Measurements from ENCODE around the gene L3MBTL1. TPM values are rescaled to one million over a fixed set of nuclear protein-coding genes. Genes with fewer than 3 reads are reported as not detected.

Gene L3MBTL1
- polyA plus RNA-seq, 1 donor, result 18.8 TPM

GRCh38 chr20:43506238-43506637, 1.3 kb upstream of the L3MBTL1 start:
- H3K9me3 ChIP-seq (ENCODE audit: control insufficient read depth, low read depth, low read length), result peaks cover 2% of the 10 kb centered on the region
- no peaks in the 10 kb centered on the region for H3K36me3 ChIP-seq (ENCODE audit: control insufficient read depth, insufficient read depth, low read length)
- no peak overlapping the region for H3K27ac ChIP-seq (ENCODE audit: low read length)
- no CpG with 5 or more reads among the region's 7 CpGs for WGBS (ENCODE audit: insufficient coverage, low lambda C conversion rate)
- no peaks in the 10 kb centered on the region for H3K4me1 ChIP-seq (ENCODE audit: control insufficient read depth, insufficient read depth, low read length)
- H3K4me3 ChIP-seq (ENCODE audit: low read length), result no peak overlapping the region
- no peak for DNase-seq
- H3K27me3 ChIP-seq (ENCODE audit: control insufficient read depth, insufficient read depth, low read length), result peaks cover 46% of the 10 kb centered on the region

GRCh38 chr20:43508106-43508505, 609 bp downstream of the L3MBTL1 start:
- peak in 1 of 2 donors; percentile 17 for DNase-seq
- H3K4me3 ChIP-seq (ENCODE audit: low read length), result peak overlapping the region; percentile 17
- H3K36me3 ChIP-seq (ENCODE audit: control insufficient read depth, insufficient read depth, low read length), result no peaks in the 10 kb centered on the region
- H3K4me1 ChIP-seq (ENCODE audit: control insufficient read depth, insufficient read depth, low read length), result no peaks in the 10 kb centered on the region
- H3K27me3 ChIP-seq (ENCODE audit: control insufficient read depth, insufficient read depth, low read length), result peaks cover 46% of the 10 kb centered on the region
- no peak overlapping the region for H3K27ac ChIP-seq (ENCODE audit: low read length)
- peaks cover 2% of the 10 kb centered on the region for H3K9me3 ChIP-seq (ENCODE audit: control insufficient read depth, low read depth, low read length)
- no CpG with 5 or more reads among the region's 22 CpGs for WGBS (ENCODE audit: insufficient coverage, low lambda C conversion rate)

GRCh38 chr20:43508604-43509040, 1.1 kb downstream of the L3MBTL1 start:
- Histone ChIP-seq H3K4me1 (ENCODE audit: control insufficient read depth, insufficient read depth, low read length) (no peaks in the 10 kb centered on the region), H3K36me3 (ENCODE audit: control insufficient read depth, insufficient read depth, low read length) (no peaks in the 10 kb centered on the region), H3K27me3 (ENCODE audit: control insufficient read depth, insufficient read depth, low read length) (peaks cover 46% of the 10 kb centered on the region), H3K27ac (ENCODE audit: low read length) (no peak overlapping the region), H3K4me3 (ENCODE audit: low read length) (no peak overlapping the region), H3K9me3 (ENCODE audit: control insufficient read depth, low read depth, low read length) (peaks cover 2% of the 10 kb centered on the region)
- no CpG with 5 or more reads among the region's 11 CpGs for WGBS (ENCODE audit: insufficient coverage, low lambda C conversion rate)
- DNase-seq, result peak in 1 of 2 donors; percentile 10

GRCh38 chr20:43511879-43512278, 4.4 kb downstream of the L3MBTL1 start:
- no peaks in the 10 kb centered on the region for H3K36me3 ChIP-seq (ENCODE audit: control insufficient read depth, insufficient read depth, low read length)
- no peak overlapping the region for H3K27ac ChIP-seq (ENCODE audit: low read length)
- H3K27me3 ChIP-seq (ENCODE audit: control insufficient read depth, insufficient read depth, low read length), result peaks cover 22% of the 10 kb centered on the region
- no peaks in the 10 kb centered on the region for H3K4me1 ChIP-seq (ENCODE audit: control insufficient read depth, insufficient read depth, low read length)
- no peak overlapping the region for H3K4me3 ChIP-seq (ENCODE audit: low read length)
- WGBS (ENCODE audit: insufficient coverage, low lambda C conversion rate), result no CpG with 5 or more reads among the region's 1 CpG
- no peak for DNase-seq
- peaks cover 6% of the 10 kb centered on the region for H3K9me3 ChIP-seq (ENCODE audit: control insufficient read depth, low read depth, low read length)

- H3K36me3 ChIP-seq (ENCODE audit: control insufficient read depth, insufficient read depth, low read length), result peaks cover 2% of the 10 kb centered on the region
- H3K27ac ChIP-seq (ENCODE audit: low read length), result peak overlapping the region; percentile 43
- peaks cover 8% of the 10 kb centered on the region for H3K27me3 ChIP-seq (ENCODE audit: control insufficient read depth, insufficient read depth, low read length)
- no peak for DNase-seq
- peaks cover 4% of the 10 kb centered on the region for H3K9me3 ChIP-seq (ENCODE audit: control insufficient read depth, low read depth, low read length)
- no CpG with 5 or more reads among the region's 10 CpGs for WGBS (ENCODE audit: insufficient coverage, low lambda C conversion rate)
- H3K4me3 ChIP-seq (ENCODE audit: low read length), result peak overlapping the region; percentile 42
- H3K4me1 ChIP-seq (ENCODE audit: control insufficient read depth, insufficient read depth, low read length), result no peaks in the 10 kb centered on the region
These were observed 6.0 kb downstream of the L3MBTL1 start for GRCh38 chr20:43513372-43513930.

- peak overlapping the region; percentile 66 for H3K4me3 ChIP-seq (ENCODE audit: low read length)
- no CpG with 5 or more reads among the region's 39 CpGs for WGBS (ENCODE audit: insufficient coverage, low lambda C conversion rate)
These were observed 6.6 kb downstream of the L3MBTL1 start for GRCh38 chr20:43513931-43514647.

GRCh38 chr20:43514648-43514999, 7.1 kb downstream of the L3MBTL1 start:
- Histone ChIP-seq H3K27me3 (ENCODE audit: control insufficient read depth, insufficient read depth, low read length) (no peaks in the 10 kb centered on the region), H3K36me3 (ENCODE audit: control insufficient read depth, insufficient read depth, low read length) (peaks cover 2% of the 10 kb centered on the region), H3K27ac (ENCODE audit: low read length) (peak overlapping the region; percentile 58), H3K9me3 (ENCODE audit: control insufficient read depth, low read depth, low read length) (peaks cover 4% of the 10 kb centered on the region), H3K4me1 (ENCODE audit: control insufficient read depth, insufficient read depth, low read length) (no peaks in the 10 kb centered on the region), H3K4me3 (ENCODE audit: low read length) (peak overlapping the region; percentile 66)
- no CpG with 5 or more reads among the region's 27 CpGs for WGBS (ENCODE audit: insufficient coverage, low lambda C conversion rate)
- DNase-seq, result no peak

More at GRCh38 chr20:43513931-43514647, 6.6 kb downstream of the L3MBTL1 start:
- peak; percentile 98 to 99 for DNase-seq
- Histone ChIP-seq H3K9me3 (ENCODE audit: control insufficient read depth, low read depth, low read length) (peaks cover 4% of the 10 kb centered on the region), H3K27ac (ENCODE audit: low read length) (peak overlapping the region; percentile 58), H3K36me3 (ENCODE audit: control insufficient read depth, insufficient read depth, low read length) (peaks cover 2% of the 10 kb centered on the region), H3K27me3 (ENCODE audit: control insufficient read depth, insufficient read depth, low read length) (peaks cover 3% of the 10 kb centered on the region), H3K4me1 (ENCODE audit: control insufficient read depth, insufficient read depth, low read length) (no peaks in the 10 kb centered on the region)

GRCh38 chr20:43515628-43516027, 8.1 kb downstream of the L3MBTL1 start:
- no peak overlapping the region for H3K4me3 ChIP-seq (ENCODE audit: low read length)
- no peaks in the 10 kb centered on the region for H3K27me3 ChIP-seq (ENCODE audit: control insufficient read depth, insufficient read depth, low read length)
- peaks cover 4% of the 10 kb centered on the region for H3K9me3 ChIP-seq (ENCODE audit: control insufficient read depth, low read depth, low read length)
- H3K27ac ChIP-seq (ENCODE audit: low read length), result no peak overlapping the region
- DNase-seq, result no peak
- peaks cover 2% of the 10 kb centered on the region for H3K36me3 ChIP-seq (ENCODE audit: control insufficient read depth, insufficient read depth, low read length)
- no CpG with 5 or more reads among the region's 2 CpGs for WGBS (ENCODE audit: insufficient coverage, low lambda C conversion rate)
- no peaks in the 10 kb centered on the region for H3K4me1 ChIP-seq (ENCODE audit: control insufficient read depth, insufficient read depth, low read length)

GRCh38 chr20:43516251-43516824, 8.8 kb downstream of the L3MBTL1 start:
- no peak for DNase-seq
- Histone ChIP-seq H3K27ac (ENCODE audit: low read length) (no peak overlapping the region), H3K9me3 (ENCODE audit: control insufficient read depth, low read depth, low read length) (peaks cover 4% of the 10 kb centered on the region), H3K27me3 (ENCODE audit: control insufficient read depth, insufficient read depth, low read length) (no peaks in the 10 kb centered on the region), H3K36me3 (ENCODE audit: control insufficient read depth, insufficient read depth, low read length) (peaks cover 2% of the 10 kb centered on the region), H3K4me1 (ENCODE audit: control insufficient read depth, insufficient read depth, low read length) (no peaks in the 10 kb centered on the region), H3K4me3 (ENCODE audit: low read length) (no peak overlapping the region)
- WGBS (ENCODE audit: insufficient coverage, low lambda C conversion rate), result 100% methylated on average over 1 of the region's 1 CpG

- H3K27ac ChIP-seq (ENCODE audit: low read length), result no peak overlapping the region
These were observed 12.7 kb downstream of the L3MBTL1 start for GRCh38 chr20:43520074-43520630.

More at GRCh38 chr20:43520074-43520630, 12.7 kb downstream of the L3MBTL1 start:
- no peaks in the 10 kb centered on the region for H3K27me3 ChIP-seq (ENCODE audit: control insufficient read depth, insufficient read depth, low read length)
- no CpG with 5 or more reads among the region's 1 CpG for WGBS (ENCODE audit: insufficient coverage, low lambda C conversion rate)
- no peaks in the 10 kb centered on the region for H3K4me1 ChIP-seq (ENCODE audit: control insufficient read depth, insufficient read depth, low read length)
- H3K9me3 ChIP-seq (ENCODE audit: control insufficient read depth, low read depth, low read length), result no peaks in the 10 kb centered on the region
- no peak for DNase-seq
- no peak overlapping the region for H3K4me3 ChIP-seq (ENCODE audit: low read length)
- H3K36me3 ChIP-seq (ENCODE audit: control insufficient read depth, insufficient read depth, low read length), result peaks cover 2% of the 10 kb centered on the region

Data from large intestine (tissue), 3 donors.